ES-I3 (cell line): ENCODE data around the gene MYH6.
"Not testable (repeated sequence)": the region's sequence is repeated elsewhere in the genome, so short reads cannot be mapped to it uniquely, and the experiment has no call there.

Experiments used
- H3K36me3 ChIP-seq: 2 replicates; pipeline ENCODE4 v1.6.1; 2013; ENCODE audit warnings: mild to moderate bottlenecking, low read length, control low read depth, moderate library complexity; ENCODE audit not compliant: insufficient read depth
- H3K4me1 ChIP-seq: 2 replicates; pipeline ENCODE4 v1.6.1; 2013; ENCODE audit warnings: mild to moderate bottlenecking, control low read depth, low read length; ENCODE audit not compliant: insufficient read depth
- H3K9ac ChIP-seq: 2 replicates; pipeline ENCODE4 v1.6.1; 2013; ENCODE audit warnings: low read depth, mild to moderate bottlenecking, low read length, moderate library complexity
- H3K9me3 ChIP-seq: 2 replicates; pipeline ENCODE4 v1.6.1; 2013; ENCODE audit warnings: mild to moderate bottlenecking, low read length, moderate library complexity; ENCODE audit not compliant: control insufficient read depth, insufficient read depth

Gene MYH6

GRCh38 chr14:23407516-23408306 is at the start of gene MYH6:
Gene MYH6, minus strand, starts transcription at chr14:23408273. Its CDS starts 1,050 bp downstream, at chr14:23407223.
- Histone ChIP-seq H3K9me3 (no peaks in the 10 kb centered on the region), H3K4me1 (no peaks in the 10 kb centered on the region), H3K36me3 (no peaks in the 10 kb centered on the region), H3K9ac (no peak within 1 kb of the TSS)

DNA sequence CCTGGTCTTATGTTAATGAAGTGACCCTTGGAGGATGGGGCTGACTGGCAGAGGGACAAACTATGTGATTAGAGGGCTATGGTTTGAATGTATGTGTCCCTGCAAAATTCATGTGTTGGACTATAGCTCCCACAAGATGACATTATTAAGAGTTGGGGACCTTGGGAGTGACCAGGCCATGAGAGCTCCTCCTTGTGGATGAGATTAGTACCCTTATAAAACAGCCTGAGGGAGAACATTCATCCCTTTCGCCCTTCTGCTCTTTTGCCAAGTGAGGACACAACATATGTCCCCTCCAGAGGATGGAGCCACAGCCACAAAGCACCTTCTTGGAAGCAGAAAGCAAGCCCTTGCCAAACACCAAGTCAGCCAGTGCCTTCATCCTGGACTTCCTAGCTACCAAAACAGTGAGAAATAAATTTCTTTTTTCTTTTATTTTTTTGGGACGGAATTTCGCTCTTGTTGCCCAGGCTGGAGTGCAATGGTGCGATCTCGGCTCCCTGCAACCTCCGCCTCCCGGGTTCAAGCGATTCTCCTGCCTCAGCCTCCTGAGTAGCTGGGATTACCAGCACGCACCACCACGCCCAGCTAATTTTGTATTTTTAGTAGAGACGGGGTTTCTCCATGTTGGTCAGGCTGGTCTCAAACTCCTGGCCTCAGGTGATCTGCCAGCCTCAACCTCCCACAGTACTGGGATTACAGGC is 49.0 kb upstream of the MYH6 start:
- H3K36me3 ChIP-seq, H3K4me1 ChIP-seq, H3K9me3 ChIP-seq, H3K9ac ChIP-seq: not testable (repeated sequence)

DNA sequence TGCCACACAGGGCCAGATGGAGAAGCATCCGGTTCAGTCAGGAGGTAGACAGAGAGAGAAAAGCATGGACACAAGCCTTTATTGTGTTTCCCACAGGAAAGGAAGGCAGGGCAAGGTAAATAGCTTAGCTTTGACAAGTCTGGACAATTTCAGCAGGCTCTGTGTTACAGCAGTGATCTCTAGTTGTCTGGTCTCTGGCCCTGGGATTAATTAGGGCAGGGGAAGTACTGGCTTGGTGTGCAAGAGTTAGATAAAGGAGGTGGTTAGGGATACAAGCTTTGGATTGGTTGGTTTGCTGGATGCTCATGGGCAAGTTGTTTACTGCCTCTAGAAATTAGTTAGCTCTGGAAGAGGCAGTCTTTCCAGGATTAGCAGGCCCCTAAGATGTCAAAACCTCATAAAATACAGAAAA is 46.4 kb upstream of the MYH6 start:
- no peak overlapping the region for H3K9ac ChIP-seq
- H3K9me3 ChIP-seq: no peaks in the 10 kb centered on the region
- H3K4me1 ChIP-seq: no peaks in the 10 kb centered on the region
- no peaks in the 10 kb centered on the region for H3K36me3 ChIP-seq

- Histone ChIP-seq H3K9me3 (no peaks in the 10 kb centered on the region), H3K4me1 (no peaks in the 10 kb centered on the region), H3K9ac (no peak overlapping the region), H3K36me3 (no peaks in the 10 kb centered on the region)
Measured at GRCh38 chr14:23452237-23452636, 44.2 kb upstream of the MYH6 start.

- Histone ChIP-seq H3K4me1 (no peaks in the 10 kb centered on the region), H3K36me3 (no peaks in the 10 kb centered on the region), H3K9ac (no peak overlapping the region), H3K9me3 (no peaks in the 10 kb centered on the region)
Measured at GRCh38 chr14:23450379-23450778, 42.3 kb upstream of the MYH6 start.

DNA sequence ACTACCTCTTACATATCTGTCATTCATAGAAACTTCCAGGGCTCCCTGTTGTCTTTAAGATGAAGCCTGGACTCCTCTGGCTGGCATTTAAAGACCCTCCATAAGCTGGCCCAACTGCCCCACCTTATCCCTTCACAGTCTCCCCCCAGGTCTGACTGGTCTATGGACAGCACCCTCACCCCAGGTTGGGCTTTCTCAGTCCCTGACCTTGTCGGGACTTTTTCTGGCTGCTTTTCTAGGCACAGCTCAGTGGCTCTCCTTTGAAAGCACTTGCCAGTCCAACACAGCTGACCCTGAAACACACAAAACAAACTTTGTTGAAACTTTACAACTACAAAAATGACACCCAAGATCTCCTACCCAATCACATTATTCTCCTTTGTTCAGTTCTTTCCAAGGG is 41.2 kb upstream of the MYH6 start:
- H3K4me1 ChIP-seq: no peaks in the 10 kb centered on the region
- H3K9ac ChIP-seq: no peak overlapping the region
- no peaks in the 10 kb centered on the region for H3K36me3 ChIP-seq
- no peaks in the 10 kb centered on the region for H3K9me3 ChIP-seq

DNA sequence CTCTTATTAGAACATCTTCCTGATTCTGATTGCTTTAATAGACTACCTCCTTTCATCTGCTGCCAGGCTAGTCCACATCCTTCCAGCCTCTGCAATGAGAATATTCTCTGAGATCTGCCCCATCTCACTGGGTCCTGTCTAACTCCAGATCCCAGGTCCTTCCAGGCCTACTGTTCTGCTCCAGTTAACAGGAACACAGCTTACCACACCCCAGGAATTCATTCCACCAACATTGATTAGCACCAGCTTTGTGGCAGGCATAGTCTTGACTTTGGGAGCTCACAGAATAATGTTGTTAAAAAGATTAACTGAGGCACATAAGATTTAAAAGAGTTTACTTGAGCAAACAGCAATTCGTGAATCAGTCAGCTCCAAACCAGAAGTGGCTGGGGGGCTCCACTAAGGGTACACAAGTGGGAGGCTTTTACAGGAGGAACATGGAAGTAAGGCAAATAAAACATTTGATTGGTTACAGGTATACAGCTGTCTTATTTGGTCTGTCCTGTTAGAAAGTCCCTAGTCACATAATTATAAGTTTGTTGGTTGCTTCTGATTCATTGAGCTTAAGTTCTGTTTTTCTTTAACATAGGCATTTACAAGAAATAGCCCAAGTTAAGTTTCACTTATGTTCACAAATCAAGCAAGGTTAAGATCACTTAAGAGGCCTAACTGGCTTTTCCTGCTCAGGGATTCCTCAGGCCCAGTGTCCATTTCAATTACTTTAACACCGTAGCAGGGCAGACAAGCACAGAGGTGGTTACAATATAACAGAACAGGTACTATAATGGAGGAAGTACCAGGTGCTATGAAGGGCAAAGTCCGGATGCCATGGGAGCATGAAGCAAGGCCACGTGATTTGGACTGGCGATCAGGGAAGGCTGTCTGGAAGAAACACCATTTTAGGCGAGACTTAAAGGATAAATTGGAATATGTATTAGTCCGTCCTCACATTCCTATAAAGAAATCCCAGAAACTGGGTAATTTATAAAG is 39.6 kb upstream of the MYH6 start:
- H3K9ac ChIP-seq: no peak overlapping the region
- H3K9me3 ChIP-seq: no peaks in the 10 kb centered on the region
- peaks cover 6% of the 10 kb centered on the region for H3K4me1 ChIP-seq
- no peaks in the 10 kb centered on the region for H3K36me3 ChIP-seq

DNA sequence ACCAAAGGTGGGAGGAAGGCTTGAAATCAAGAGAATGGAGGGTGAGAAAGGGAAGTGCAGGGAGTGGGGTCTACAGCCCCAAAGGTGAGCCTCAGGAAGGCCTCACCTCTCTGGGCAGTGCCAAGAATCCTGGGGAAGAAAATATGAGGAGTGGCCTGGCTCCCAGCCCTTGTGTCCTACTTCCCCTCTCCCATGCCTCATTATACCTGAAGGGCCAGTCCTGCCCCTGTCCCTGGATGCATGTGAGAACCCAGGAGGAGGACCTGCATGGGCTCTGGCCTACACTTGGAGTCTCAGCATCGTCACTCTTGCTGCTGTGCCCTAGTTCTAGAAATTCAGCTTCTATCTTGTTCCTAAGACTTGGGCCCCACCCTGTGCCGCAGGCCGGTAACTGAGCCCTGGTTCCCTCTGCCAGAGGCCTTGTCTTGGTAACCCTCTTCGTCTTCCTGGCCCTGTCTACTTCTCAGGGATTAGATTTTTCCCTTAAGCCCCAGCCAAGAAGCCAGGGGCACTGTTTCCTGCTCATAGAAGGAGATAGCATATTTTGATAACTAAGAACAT is 38.3 kb upstream of the MYH6 start:
- Histone ChIP-seq H3K4me1 (peaks cover 8% of the 10 kb centered on the region), H3K36me3 (no peaks in the 10 kb centered on the region), H3K9ac (no peak overlapping the region), H3K9me3 (no peaks in the 10 kb centered on the region)

- peaks cover 8% of the 10 kb centered on the region for H3K4me1 ChIP-seq
Measured at GRCh38 chr14:23445773-23446172, 37.7 kb upstream of the MYH6 start.

DNA sequence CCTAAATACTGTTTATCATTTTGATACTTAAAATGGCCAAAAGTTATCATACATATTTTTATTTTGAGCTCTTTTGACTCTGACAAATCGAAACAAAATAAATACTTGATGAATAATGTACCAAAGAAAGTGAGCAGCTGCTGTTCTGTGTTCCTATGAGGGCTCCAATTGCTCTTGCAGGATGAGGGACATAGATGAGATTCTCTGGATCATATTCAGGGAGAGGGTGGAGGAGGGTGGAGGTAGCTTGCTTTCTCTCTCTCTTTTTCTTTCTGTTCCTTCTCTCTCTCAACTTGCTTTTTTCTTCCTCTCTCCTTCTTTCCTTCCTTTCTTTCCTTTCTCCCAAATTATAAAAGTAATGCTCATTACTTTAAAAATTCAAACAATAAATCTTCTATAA is 36.2 kb upstream of the MYH6 start:
- Histone ChIP-seq H3K9ac (no peak overlapping the region), H3K36me3 (no peaks in the 10 kb centered on the region), H3K9me3 (no peaks in the 10 kb centered on the region), H3K4me1 (peaks cover 8% of the 10 kb centered on the region)

More at GRCh38 chr14:23445773-23446172, 37.7 kb upstream of the MYH6 start:
- H3K9ac ChIP-seq: no peak overlapping the region
- no peaks in the 10 kb centered on the region for H3K9me3 ChIP-seq
- H3K36me3 ChIP-seq: no peaks in the 10 kb centered on the region

- Histone ChIP-seq H3K9me3 (no peaks in the 10 kb centered on the region), H3K9ac (no peak overlapping the region), H3K4me1 (peaks cover 8% of the 10 kb centered on the region), H3K36me3 (no peaks in the 10 kb centered on the region)
Measured at GRCh38 chr14:23443881-23444280, 35.8 kb upstream of the MYH6 start.

DNA sequence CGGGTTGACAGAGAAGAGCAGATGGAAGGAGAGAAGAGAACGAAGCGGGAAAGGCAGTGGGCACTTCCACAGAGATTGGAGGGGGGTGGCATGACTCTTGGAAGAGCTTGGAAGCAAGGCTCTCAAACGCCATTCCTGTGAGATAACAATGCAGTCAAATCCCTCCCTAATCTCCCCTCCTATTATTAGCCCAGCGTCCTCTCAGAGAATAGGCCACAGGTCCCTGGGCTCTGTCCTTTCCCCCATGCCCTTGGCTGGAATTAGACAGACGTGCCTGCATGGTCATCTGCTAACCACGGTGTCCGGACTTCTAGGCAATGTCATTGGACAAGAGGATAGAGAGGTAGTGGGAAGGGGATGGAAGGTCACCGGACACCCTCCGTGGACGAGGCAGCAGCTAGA is 35.3 kb upstream of the MYH6 start:
- Histone ChIP-seq H3K9ac (no peak overlapping the region), H3K9me3 (no peaks in the 10 kb centered on the region), H3K4me1 (peaks cover 12% of the 10 kb centered on the region), H3K36me3 (no peaks in the 10 kb centered on the region)

GRCh38 chr14:23442721-23443356 is 34.8 kb upstream of the MYH6 start:
- H3K9me3 ChIP-seq: no peaks in the 10 kb centered on the region
- no peak overlapping the region for H3K9ac ChIP-seq
- no peaks in the 10 kb centered on the region for H3K36me3 ChIP-seq
- H3K4me1 ChIP-seq: peaks cover 15% of the 10 kb centered on the region

DNA sequence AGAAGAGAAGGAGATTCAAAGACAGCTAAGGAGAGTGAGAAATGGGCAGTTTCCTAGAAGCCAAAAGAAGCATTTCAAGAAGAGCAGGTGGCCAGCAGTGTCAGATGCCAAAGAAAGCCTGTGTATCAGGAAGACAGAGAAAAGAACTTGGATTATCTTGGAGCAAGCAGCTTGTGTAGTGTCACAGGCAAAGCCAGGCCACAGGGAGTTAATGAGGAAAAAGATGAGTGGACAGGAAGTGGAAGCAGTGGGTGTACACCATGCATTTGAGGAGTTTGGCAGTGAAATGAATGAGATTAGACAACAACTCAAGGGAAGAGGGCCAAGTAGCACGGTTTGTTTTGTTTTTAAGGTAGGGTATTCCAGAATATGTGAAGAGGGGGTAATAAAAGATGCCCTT is 33.0 kb upstream of the MYH6 start:
- Histone ChIP-seq H3K9me3 (no peaks in the 10 kb centered on the region), H3K36me3 (no peaks in the 10 kb centered on the region), H3K9ac (no peak overlapping the region), H3K4me1 (peaks cover 20% of the 10 kb centered on the region)
